Measurements from ENCODE around the gene MDP1.

Gene MDP1

DNA sequence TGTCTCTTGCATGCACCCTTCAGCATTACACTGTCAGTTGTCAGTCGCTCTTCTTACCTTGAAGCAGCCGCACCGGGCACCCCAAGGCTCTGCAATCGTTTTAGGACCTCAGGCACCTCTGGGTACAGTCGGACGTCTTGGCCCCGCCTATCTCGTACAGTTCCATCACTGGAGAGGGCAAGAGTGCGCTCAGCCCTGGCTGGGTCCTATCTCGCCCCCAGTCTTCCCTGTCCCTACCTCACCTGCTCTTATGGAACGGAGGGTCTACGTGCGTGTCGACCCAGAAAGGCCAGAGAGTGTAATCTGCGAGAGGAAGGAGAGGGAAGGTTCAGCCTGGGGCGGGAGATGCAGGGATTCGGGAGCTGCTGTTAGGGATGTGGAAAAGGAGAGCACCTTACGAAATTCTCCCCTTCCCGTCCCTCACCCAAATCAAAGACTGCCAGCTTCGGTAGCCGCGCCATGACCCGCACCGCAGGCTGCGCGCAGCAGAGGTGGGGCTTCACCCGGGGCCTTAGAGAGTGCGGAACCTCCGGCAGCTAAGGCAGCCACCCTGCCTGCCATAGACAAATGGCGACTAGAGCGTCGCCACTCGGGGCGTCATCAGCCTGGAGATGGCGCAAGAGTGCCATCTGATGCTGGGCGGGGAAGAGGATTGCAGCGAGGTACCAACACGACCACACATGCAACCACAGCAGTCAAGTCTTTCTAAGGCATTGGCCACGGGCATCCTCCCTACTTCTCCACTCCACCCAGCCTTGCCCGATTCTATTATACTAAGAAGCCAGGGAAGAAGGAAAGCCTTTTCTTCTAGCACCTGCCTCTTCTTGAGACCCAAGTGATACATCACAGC lies at the start of gene MDP1:
Gene MDP1 (minus strand): TSS at position 572 of the 850 bp plus-strand sequence. CDS start 111 bp downstream, at position 461.
- DNase-seq (ENCODE audit: low spot score): peak; percentile 95

DNA sequence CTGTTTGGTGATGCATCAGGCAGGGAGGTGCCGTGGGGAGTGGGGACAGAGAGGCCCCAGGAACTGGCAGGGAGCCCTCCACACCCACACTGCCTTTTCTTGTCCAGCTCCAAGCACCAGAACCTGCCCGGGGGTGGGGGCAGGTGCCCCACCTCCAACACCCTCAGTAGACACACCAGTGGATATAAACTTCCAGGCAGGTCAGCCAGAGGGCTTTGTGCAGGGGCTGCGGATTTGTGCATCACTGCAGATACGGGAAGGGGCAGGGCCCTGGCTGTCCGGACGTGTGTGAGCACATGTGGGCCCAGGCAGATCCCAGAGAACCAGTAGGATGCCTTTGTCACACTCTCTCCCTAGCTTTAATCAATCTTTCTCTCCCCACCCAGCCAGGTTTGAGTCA lies 48.4 kb upstream of the MDP1 start:
- no peak for DNase-seq (ENCODE audit: low spot score)

DNA sequence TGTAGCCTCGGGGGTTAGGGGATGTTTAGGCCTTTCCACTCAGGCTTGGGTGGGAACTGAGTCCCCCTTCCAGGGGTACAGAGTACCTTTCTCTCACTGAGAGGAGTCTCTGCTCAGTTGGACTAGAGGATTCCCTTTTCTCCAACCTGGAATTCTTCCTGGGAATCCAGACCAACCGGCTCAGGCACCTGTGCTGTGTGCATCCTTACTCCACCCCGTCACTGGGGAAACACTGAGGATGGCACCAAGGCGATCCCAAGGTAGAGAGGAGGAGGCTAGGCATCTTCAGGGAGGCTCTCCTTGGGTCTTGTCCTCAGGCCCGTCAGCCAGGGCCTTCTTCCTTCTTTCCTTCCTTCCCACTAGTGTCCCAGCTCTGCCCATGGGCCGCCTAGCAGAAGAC lies 48.0 kb upstream of the MDP1 start:
- no peak for DNase-seq (ENCODE audit: low spot score)

DNA sequence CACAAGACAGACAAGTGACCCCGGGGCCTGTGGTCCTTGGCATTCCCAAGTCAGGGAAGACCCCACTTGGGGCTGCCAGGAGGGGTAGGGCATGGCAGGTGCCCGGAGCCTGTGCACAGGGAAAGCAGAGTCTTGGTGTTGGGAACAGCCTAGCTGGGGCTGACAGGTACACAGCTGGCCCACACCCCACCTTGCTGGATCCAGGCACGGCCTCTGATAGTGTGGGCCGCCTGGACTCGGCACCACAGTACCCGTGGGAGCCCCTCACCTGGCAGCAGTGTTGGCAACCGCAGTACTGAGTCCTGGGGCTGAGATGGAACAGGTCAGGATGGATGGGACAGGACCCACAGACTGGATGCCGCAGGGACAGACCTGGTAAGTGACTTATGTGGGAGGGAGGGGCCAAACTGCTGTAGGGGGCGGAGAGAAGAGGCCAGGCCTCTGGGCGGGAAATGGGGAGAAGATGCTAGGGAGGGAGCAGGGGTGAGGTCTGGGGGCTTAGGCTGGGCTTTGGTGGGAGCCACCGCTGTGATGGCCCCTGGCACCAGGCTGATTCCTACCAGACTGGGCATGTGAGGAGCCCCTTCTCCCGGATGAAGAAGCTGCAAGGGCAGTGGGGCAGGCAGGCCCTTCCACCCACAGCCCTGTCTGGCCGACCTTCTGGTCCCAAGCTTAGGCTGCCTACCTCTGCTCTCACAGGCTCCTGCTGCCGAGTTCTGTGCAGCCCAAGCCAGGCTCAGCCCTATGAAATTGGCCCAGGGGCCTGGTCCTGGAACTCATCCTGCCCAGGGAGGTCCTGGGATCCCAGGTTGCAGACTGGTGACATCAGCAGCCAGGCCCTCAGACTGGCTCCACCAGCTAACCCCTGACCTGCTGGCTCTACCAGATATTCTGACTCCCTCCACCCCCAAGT lies 47.2 kb upstream of the MDP1 start, which contains the start of gene TGM1:
Gene TGM1 (minus strand): TSS at position 357 of the 913 bp plus-strand sequence. CDS start 825 bp downstream, outside the sequence.
- DNase-seq (ENCODE audit: low spot score): no peak

GRCh38 chr14:24261969-24262327 lies 46.1 kb upstream of the MDP1 start:
- no peak for DNase-seq (ENCODE audit: low spot score)

DNA sequence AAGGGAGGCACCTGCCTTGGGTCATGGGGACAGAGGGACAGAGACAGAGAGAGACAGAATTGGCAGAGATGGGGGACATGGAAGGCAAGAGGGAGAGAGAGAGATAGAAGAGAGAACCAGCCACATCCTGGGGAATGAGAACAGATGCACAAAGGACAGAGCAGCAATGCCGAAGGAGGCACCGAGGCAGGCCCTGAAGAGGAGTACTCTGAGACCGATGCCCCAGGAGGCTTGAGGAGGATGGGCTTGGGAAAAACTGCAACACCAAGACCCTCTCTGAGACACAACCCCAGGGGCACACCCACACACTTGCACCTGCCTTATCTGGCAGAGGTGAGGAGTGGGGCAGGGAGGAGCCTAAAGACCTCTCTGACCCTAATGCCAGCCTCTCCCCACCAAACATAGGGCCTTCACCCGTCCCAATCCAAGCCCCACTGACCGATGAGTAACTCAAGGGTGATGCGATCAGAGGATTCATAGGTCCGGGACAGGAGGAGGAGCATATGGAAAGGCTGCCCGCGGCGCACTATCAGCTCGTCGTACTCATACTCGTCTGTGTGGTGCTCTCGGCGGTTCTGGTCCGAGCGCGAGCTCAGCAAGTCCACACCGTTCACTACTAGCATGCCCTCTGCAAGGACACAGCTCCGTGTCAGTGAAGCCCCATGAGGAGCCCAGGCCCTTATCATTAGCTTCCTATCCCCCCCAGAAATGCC lies 45.5 kb upstream of the MDP1 start:
- DNase-seq (ENCODE audit: low spot score): no peak

GRCh38 chr14:24260780-24261157 lies 44.9 kb upstream of the MDP1 start:
- no peak for DNase-seq (ENCODE audit: low spot score)

- DNase-seq (ENCODE audit: low spot score): no peak
Observed at GRCh38 chr14:24260026-24260779, 44.3 kb upstream of the MDP1 start.

DNA sequence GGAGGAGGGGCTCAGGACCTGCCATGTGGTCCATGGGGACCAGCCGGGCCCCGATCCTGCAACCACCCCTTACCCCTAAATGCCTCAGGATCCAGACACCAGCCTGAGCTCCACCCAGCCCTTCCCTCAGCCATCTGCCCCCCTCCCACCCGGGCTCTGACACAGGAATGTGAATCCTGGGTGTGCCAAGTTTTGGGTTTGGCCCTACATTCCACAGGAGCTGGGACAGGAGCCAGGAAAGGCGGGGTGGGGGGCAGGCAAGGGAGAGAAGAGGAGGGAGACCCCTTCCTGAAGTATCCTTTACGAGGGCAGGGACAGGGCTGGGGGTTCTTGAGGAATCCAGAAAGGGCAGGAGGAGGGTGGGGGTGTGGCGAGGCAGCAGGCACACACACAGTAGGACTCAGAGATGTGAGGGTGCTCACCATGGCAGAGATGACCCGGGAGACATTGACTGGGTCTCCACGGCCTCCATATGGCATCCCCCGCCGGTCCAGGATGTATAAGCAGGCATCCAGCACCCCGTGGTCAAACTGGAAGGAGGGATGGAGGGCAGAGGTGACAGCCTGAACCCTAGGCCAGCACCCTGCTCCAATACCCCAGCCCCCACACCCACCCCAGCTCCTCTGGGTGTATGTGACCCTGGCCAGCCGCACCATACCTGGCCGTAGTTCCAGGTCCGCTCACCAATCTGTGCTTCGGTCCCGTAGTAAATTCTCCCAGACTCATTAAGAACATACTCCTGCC lies 43.6 kb upstream of the MDP1 start:
- DNase-seq (ENCODE audit: low spot score): no peak

GRCh38 chr14:24258548-24259265 lies 42.8 kb upstream of the MDP1 start:
- no peak for DNase-seq (ENCODE audit: low spot score)

GRCh38 chr14:24258119-24258518 lies 42.3 kb upstream of the MDP1 start:
- DNase-seq (ENCODE audit: low spot score): no peak

GRCh38 chr14:24256960-24257359 lies 41.1 kb upstream of the MDP1 start:
- DNase-seq (ENCODE audit: low spot score): no peak

DNA sequence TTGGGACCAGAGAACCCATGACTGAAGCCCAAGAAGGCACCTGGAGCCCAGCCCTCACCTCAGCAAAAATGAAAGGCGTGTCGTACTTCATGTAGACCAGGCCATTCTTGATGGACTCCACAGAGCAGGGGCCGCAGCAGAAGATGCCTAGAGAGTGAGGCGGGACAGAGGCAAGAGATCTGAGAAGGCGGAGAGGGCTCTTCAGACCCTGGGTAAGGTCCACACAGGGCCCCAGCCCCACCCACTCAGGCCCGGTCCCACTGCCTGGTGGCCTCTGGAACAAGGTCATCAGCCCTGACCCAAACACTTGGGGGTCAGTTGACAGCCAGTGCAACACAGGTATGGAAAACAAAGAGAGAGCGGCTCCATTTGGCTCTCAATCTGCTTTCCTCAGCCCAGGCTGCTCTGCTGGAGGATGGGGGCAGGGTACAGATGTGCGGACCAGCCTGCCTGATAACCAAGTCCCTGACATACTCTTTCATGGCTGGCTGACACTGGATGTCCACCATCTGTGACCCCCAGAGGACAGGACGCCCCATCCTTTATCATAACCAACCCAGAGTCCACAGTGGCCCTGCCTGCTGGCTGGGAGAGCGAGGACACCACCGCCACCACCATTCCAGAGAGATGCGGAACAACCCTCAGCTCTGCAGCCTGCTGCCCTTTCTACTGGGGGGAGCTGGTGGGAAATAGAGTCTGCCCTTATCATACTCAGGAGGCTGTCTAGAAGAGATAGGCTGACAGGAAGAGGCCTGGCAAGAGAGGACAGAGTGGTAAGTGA lies 40.3 kb upstream of the MDP1 start:
- no peak for DNase-seq (ENCODE audit: low spot score)

DNA sequence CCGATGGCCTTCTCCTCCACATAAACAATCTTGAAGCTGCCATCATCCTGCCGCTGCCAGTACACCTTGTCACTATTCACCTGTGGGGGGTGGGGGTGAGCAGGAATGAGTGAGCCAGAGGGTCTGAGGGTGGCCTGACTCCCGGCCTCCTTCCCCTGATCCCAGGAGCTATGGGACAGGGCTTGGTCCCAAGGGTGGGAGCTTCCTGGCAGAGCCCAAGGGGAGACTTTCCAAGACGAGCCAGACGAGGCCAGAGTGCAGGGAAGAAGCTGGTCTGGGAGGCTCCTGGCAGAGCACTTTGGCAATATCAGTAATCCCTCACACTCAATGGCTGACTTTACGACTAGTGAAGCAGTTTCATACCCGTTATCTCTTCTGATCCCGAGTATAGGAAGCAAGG lies 39.6 kb upstream of the MDP1 start:
- DNase-seq (ENCODE audit: low spot score): no peak

DNA sequence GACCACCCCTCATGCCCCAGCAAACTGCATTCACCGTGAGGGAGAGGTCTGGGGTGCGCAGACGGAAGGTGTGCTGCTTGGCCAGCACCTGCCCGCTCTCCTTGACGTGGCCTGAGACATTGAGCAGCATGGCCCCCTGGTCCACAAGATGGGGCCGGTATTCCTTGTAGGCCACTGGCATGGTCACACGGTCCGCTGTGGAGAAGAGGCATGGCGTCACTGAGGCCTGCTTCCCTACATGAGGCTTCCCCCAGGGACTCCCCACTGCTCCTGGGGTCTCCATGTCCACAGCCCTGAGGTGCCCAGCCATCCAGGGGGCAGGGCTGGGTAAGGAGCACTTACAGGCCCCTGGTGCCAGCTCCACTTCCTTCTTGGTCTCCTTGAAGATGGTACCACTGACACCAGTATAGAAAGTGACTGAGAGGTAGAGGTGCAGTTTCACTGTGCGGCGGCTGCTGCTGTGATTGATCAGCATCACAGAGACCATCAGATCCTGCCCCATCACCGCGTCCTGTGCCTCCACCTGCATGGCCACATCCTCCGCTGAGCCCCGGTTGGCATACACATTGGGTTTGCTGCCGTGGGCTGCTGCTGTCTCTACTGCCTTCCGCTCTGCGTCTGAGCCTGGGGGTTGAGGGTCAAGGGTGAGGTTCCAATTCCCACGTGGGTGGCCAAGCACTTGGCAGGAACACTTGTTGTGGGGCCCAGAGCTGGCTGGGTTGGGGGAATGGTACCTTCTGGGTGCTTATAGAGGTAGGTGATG lies 38.9 kb upstream of the MDP1 start:
- no peak for DNase-seq (ENCODE audit: low spot score)

DNA sequence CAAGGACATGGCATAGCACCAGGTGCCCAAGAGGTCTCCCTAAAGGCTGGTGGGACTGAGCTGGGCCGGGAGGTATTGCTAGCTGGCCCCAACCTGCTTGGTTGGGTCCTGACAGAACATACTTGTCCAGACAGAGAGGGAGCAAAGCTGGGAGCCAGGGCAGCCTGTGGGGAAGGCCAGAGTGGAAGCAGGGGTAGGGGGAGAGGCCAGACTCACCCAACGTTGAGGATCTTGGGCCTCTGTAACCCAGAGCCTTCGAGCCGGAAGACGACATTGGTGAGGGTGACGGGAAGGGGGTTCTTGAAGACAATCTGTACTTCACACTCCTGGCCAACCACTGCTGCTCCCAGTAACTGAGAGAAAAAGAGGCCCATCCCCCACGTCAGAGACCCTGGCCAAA lies 38.1 kb upstream of the MDP1 start:
- DNase-seq (ENCODE audit: low spot score): no peak

GRCh38 chr14:24252289-24253124 lies 36.6 kb upstream of the MDP1 start:
- DNase-seq (ENCODE audit: low spot score): no peak

DNA sequence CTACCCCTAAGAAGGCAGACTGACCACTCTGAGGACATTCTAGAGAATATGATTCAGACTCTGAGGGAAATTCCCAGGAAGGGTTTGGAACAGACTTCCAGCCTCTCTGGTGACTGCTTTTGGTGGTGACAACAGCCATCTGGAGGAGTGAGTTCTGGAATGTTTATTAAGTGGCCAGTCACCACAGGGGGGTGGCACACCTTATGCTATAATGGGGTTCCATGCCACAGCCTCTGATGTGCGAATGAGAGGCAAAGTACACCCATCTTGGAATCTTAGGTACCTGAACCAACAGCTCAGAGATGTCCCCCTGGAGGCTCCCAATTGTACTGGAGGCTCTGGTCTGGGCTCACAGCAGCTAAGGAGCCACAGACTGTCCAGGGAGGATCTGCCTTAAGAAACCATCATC lies 36.0 kb upstream of the MDP1 start:
- no peak for DNase-seq (ENCODE audit: low spot score)
